Karpas-422 (cell line): ENCODE data around the gene DMAC2L. TPM values are rescaled to one million over a fixed set of nuclear protein-coding genes. Genes with fewer than 3 reads are reported as not detected.
"Not testable (repeated sequence)": the region's sequence is repeated elsewhere in the genome, so short reads cannot be mapped to it uniquely, and the experiment has no call there.

Experiments
- DNase-seq: peaks from one replicate; pipeline ENCODE4 v3.0.0-alpha.2; 2015
- H2AFZ ChIP-seq: fragments of 200-600 bp; sonication (generic); 2 replicates; pipeline ENCODE4 v1.6.1; 2014; ENCODE audit warnings: antibody characterized with exemption, low read length, mixed read lengths
- H3K27ac ChIP-seq: fragments of 200-600 bp; sonication (generic); 2 replicates; pipeline ENCODE4 v1.5.1; 2014; ENCODE audit warnings: mild to moderate bottlenecking, low read length, moderate library complexity
- H3K27me3 ChIP-seq: fragments of 200-600 bp; sonication (generic); 2 replicates; pipeline ENCODE4 v1.6.1; 2014; ENCODE audit warnings: low read length, mixed read lengths
- H3K36me3 ChIP-seq: fragments of 200-600 bp; sonication (generic); 2 replicates; pipeline ENCODE4 v1.6.1; 2014; ENCODE audit warnings: low read length, mixed read lengths; ENCODE audit not compliant: insufficient read depth
- H3K4me1 ChIP-seq: fragments of 200-600 bp; sonication (generic); 2 replicates; pipeline ENCODE4 v1.6.1; 2014; ENCODE audit warnings: mild to moderate bottlenecking, low read length, mixed read lengths
- H3K4me2 ChIP-seq: fragments of 200-600 bp; sonication (generic); 2 replicates; pipeline ENCODE4 v1.6.1; 2014; ENCODE audit warnings: low read length, low read depth, mild to moderate bottlenecking; ENCODE audit not compliant: poor library complexity, severe bottlenecking
- H3K4me3 ChIP-seq: fragments of 200-600 bp; sonication (generic); 2 replicates; pipeline ENCODE4 v1.5.1; 2014; ENCODE audit warnings: mild to moderate bottlenecking, antibody characterized with exemption, low read length, mixed read lengths
- H3K79me2 ChIP-seq: fragments of 200-600 bp; sonication (generic); 2 replicates; pipeline ENCODE4 v1.6.1; 2014; ENCODE audit warnings: mild to moderate bottlenecking, low read length, mixed read lengths
- H3K9ac ChIP-seq: fragments of 200-600 bp; sonication (generic); 2 replicates; pipeline ENCODE4 v1.6.0; 2014; ENCODE audit warnings: low read length
- H3K9me2 ChIP-seq: fragments of 200-600 bp; sonication (generic), shearing (Covaris generic); replicated peaks from 2 replicates; pipeline ENCODE4 v1.6.0; 2014; ENCODE audit warnings: mild to moderate bottlenecking, low read length, moderate library complexity; ENCODE audit not compliant: insufficient read depth
- H3K9me3 ChIP-seq: fragments of 300-700, 200-600 bp; sonication (generic); 2 replicates; pipeline ENCODE4 v1.6.1; 2014; ENCODE audit warnings: low read length, mixed read lengths
- H4K20me1 ChIP-seq: fragments of 200-600 bp; sonication (generic); 2 replicates; pipeline ENCODE4 v1.6.1; 2014; ENCODE audit warnings: mild to moderate bottlenecking, antibody characterized with exemption, low read length, low read depth; ENCODE audit not compliant: insufficient read depth
- total RNA-seq: library from RNA; depleted of rRNA; stranded (reverse); fragments of >200 nt; shearing (Covaris generic); gene quantifications from 2 replicates; pipeline ENCODE4 v1.2.3, GENCODE V29; 2014; ENCODE audit warnings: low replicate concordance

The DMAC2L gene
- total RNA-seq, 1 experiment from 2014 or later: 38.6 TPM

DNA sequence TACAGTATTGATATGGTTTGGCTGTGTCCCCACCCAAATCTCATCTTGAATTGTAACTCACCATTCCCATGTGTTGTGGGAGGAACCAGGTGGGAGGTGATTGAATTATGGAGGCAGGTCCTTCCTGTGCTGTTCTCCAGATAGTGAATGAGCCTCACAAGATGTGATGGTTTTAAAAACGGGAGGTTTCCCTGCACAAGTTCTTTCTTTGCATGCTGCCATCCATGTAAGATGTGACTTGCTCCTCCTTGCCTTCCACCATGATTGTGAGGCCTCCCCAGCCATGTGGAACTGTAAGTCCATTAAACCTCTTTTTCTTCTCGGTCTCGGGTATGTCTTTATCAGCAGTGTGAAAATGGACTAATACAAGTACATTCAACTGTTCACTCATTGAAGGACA is 2.0 kb downstream of the DMAC2L start:
- H3K9ac ChIP-seq, DNase-seq, H3K9me3 ChIP-seq, H3K9me2 ChIP-seq, H3K27me3 ChIP-seq, H3K27ac ChIP-seq, H2AFZ ChIP-seq, H4K20me1 ChIP-seq: not testable (repeated sequence)
- Histone ChIP-seq H3K79me2 (peaks cover 86% of the 10 kb centered on the region), H3K4me1 (peaks cover 42% of the 10 kb centered on the region), H3K36me3 (peaks cover 22% of the 10 kb centered on the region), H3K4me2 (peak overlapping the region; percentile 80), H3K4me3 (peak overlapping the region; percentile 77; the same call in 1 of the 2 replicates)

DNA sequence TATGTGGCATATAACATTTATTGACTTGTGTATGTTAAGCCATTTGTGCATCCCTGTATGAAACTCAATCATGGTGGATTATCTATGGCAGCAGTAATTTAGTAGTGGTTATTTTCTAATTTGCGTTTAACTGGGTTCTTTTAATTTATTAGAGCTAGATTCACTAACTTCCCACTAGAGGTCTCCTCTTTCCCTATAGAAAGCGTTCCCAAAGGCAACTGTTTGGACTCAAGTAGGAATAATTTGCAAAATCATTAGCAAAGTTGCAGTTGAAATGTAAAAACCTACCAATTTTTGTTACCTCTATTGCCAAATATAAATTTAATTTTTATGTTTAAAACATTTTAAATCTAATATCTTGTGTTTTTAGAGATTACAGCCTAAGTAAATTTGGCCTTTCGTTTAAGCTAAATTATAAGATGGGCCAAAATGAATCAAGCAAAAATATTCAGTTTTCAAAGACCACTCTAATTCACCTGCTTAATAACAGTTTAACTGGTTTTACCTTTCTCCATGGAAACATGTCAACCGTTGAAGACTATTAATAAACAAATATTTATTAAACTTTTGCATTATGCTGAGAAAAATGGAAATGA is 6.0 kb downstream of the DMAC2L start:
- no peaks in the 10 kb centered on the region for H4K20me1 ChIP-seq
- H2AFZ ChIP-seq: no peak overlapping the region
- no peaks in the 10 kb centered on the region for H3K27me3 ChIP-seq
- H3K36me3 ChIP-seq: peaks cover 28% of the 10 kb centered on the region
- peaks cover 51% of the 10 kb centered on the region for H3K4me1 ChIP-seq
- H3K4me3 ChIP-seq: no peak overlapping the region
- H3K79me2 ChIP-seq: peaks cover 80% of the 10 kb centered on the region
- no peak overlapping the region for H3K4me2 ChIP-seq
- no peak overlapping the region for H3K9ac ChIP-seq
- H3K9me2 ChIP-seq: no peaks in the 10 kb centered on the region
- DNase-seq: peak; percentile 56
- H3K9me3 ChIP-seq: 0 out of 2 replicates have a peak, but pooled peaks cover 2% of the 10 kb centered on the region
- H3K27ac ChIP-seq: peak overlapping the region; percentile 40

DNA sequence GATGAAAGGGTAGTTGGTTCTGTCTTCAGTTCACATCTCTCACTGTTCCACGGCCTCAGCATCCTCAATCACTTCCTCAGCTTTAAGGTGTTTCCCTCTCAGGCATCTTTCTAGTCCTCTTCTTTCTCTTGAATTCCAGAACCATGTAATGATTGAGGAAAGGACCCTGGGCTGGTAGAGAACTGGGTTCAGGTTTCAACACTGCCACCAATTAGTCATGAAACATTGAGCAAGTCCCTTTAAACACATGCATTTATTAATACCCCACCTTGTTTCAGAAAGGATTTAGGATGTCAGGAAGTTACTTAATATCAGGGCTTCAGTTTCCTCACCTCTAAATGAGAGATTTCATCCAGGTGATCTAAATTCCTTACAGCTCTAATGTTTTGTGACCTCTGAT is 7.2 kb downstream of the DMAC2L start:
- DNase-seq: no peak

DNA sequence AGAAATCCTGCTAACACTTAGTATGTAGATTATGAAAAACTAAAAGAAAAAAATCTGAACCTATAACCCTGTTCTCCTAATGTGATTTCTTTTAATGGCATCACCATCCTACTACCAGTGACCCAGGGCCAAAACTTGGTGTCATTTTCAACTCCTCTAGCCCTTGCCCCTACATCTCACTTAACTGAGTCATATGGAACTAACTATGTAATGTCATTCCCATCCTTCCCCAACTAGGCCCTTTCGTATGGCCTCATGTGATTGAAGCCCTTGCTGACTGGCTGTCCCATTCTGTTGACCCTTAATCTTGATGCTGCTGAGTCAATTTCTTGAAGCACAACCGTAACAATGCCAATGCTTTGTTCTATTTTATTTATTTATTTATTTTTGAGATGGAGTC is 7.6 kb downstream of the DMAC2L start:
- peaks cover 29% of the 10 kb centered on the region for H3K36me3 ChIP-seq
- H3K9me2 ChIP-seq: no peaks in the 10 kb centered on the region
- peak overlapping the region; percentile 65 for H3K27ac ChIP-seq
- DNase-seq: no peak
- no peaks in the 10 kb centered on the region for H4K20me1 ChIP-seq
- H3K9ac ChIP-seq: peak overlapping the region; percentile 56
- peaks cover 74% of the 10 kb centered on the region for H3K79me2 ChIP-seq
- H2AFZ ChIP-seq: no peak overlapping the region
- H3K9me3 ChIP-seq: no peaks in the 10 kb centered on the region
- peak overlapping the region; percentile 77 for H3K4me2 ChIP-seq
- H3K4me3 ChIP-seq: peak overlapping the region; percentile 16; the same call in 1 of the 2 replicates
- H3K4me1 ChIP-seq: peaks cover 44% of the 10 kb centered on the region
- H3K27me3 ChIP-seq: no peaks in the 10 kb centered on the region

More for the DNA sequence above, 7.2 kb downstream of the DMAC2L start:
- Histone ChIP-seq H3K9me2 (no peaks in the 10 kb centered on the region), H3K27ac (peak overlapping the region; percentile 65), H3K4me1 (peaks cover 44% of the 10 kb centered on the region), H3K27me3 (no peaks in the 10 kb centered on the region), H4K20me1 (no peaks in the 10 kb centered on the region), H3K79me2 (peaks cover 75% of the 10 kb centered on the region), H3K9me3 (no peaks in the 10 kb centered on the region), H3K36me3 (peaks cover 28% of the 10 kb centered on the region), H3K4me3 (peak overlapping the region; percentile 16; the same call in 1 of the 2 replicates), H3K9ac (peak overlapping the region; percentile 56; the same call in 1 of the 2 replicates), H2AFZ (no peak overlapping the region), H3K4me2 (peak overlapping the region; percentile 77)

DNA sequence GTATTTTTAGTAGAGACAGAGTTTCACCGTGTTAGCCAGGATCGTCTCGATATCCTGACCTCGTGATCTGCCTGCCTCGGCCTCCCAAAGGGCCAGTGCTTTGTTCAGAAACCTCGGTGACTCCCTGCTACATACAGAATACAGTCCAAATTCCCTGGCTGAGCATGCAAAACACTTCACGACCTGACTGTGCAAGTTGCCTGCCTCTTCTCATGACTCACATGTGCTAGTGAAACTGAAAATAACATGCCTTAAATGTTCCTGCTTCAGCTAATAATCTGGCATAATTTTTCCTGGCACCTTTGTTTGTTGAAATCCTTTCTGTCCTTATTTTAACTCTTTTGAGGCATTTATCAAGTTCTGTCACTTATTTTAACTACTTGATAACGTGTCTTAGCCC is 8.2 kb downstream of the DMAC2L start:
- H3K36me3 ChIP-seq: peaks cover 34% of the 10 kb centered on the region
- H2AFZ ChIP-seq: no peak overlapping the region
- peaks cover 73% of the 10 kb centered on the region for H3K79me2 ChIP-seq
- H4K20me1 ChIP-seq: no peaks in the 10 kb centered on the region
- no peaks in the 10 kb centered on the region for H3K27me3 ChIP-seq
- peak; percentile 64 for DNase-seq
- H3K4me2 ChIP-seq: peak overlapping the region; percentile 77
- H3K9me3 ChIP-seq: no peaks in the 10 kb centered on the region
- peak overlapping the region; percentile 65 for H3K27ac ChIP-seq
- no peaks in the 10 kb centered on the region for H3K9me2 ChIP-seq
- peak overlapping the region; percentile 56 for H3K9ac ChIP-seq
- H3K4me3 ChIP-seq: peak overlapping the region; percentile 57
- peaks cover 44% of the 10 kb centered on the region for H3K4me1 ChIP-seq

DNA sequence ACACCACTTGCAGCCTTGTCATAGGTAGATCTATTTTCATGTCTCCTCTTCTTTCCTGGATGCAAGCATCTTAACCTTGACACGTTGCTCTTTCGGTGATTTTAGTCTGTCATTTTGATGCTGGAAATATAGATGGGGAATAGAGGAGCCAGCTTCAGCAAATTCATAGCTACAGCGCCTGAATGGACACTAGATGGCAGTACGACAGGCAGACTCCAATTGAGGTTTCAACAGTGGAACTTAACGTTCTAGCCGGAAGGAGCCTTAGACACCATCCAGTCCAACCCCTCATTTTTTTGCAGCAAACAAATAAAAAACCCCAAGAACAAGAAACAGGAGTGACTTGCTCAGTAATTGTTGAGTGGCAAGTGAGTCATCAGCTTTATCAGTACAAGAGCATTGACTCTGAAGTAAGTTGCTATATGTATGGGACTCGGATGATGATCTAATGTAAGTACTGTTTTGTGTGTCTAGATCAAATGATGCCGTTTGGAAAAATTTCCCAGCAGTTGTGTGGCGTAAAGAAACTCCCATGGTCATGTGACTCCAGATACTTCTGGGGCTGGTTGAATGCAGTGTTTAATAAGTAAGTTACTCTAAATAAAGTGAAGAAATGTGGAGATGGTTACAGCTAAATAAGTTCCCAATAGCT is 9.0 kb downstream of the DMAC2L start:
- Histone ChIP-seq H3K9me3 (no peaks in the 10 kb centered on the region), H3K4me1 (peaks cover 44% of the 10 kb centered on the region), H4K20me1 (no peaks in the 10 kb centered on the region), H3K4me2 (peak overlapping the region; percentile 77), H3K4me3 (peak overlapping the region; percentile 57), H2AFZ (peak overlapping the region; percentile 52), H3K9ac (peak overlapping the region; percentile 56), H3K27ac (peak overlapping the region; percentile 65), H3K27me3 (no peaks in the 10 kb centered on the region), H3K79me2 (peaks cover 70% of the 10 kb centered on the region), H3K36me3 (peaks cover 35% of the 10 kb centered on the region), H3K9me2 (no peaks in the 10 kb centered on the region)
- DNase-seq: peak; percentile 96

DNA sequence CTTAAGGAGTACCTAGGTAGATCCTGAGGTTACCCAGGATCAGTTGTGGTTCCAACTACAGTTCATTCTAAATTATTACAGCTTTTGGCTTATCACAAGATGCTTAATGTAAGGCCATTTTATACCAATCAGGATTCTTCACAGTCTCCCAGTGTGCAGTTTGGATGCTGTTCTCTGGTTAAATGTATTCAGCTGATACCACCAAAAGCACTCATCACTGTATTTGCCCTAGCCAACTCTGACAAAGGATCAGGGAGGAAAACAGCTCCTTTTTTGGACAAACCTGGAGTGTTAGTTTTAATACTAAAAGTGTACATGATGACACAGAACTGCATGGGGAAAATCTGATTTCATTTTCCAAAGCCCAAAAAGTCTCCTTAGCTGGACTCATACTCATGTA is 19.5 kb downstream of the DMAC2L start:
- Histone ChIP-seq H3K27ac (no peak overlapping the region), H3K4me2 (no peak overlapping the region), H3K9ac (no peak overlapping the region), H3K79me2 (peaks cover 1% of the 10 kb centered on the region; the same call in 1 of the 2 replicates), H3K9me2 (no peaks in the 10 kb centered on the region), H3K9me3 (no peaks in the 10 kb centered on the region), H2AFZ (no peak overlapping the region), H4K20me1 (no peaks in the 10 kb centered on the region), H3K4me3 (no peak overlapping the region), H3K27me3 (no peaks in the 10 kb centered on the region), H3K36me3 (peaks cover 24% of the 10 kb centered on the region), H3K4me1 (peaks cover 7% of the 10 kb centered on the region)
- no peak for DNase-seq

DNA sequence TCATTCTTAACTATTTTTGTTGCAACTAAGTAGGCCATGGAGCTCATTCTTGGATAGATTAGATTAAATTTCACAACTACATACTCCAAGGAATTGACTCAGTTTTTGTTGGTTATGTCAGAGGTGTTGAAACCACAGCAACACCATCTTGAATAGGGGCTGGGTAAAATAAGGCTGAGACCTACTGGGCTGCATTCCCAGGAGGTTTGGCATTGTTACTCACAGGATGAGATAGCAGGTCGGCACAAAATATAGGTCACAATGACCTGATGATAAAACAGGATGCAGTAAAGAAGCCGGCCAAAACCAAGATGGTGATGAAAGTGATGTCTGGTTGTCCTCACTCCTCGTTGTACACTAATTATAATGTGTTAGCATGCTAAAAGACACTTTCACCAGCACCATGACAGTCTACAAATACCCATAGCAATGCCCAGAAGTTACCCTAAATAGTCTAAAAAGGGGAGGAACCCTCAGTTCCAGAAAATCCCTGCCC is 20.9 kb downstream of the DMAC2L start:
- Histone ChIP-seq H3K4me2 (no peak overlapping the region), H2AFZ (no peak overlapping the region), H3K9me3 (no peaks in the 10 kb centered on the region), H3K79me2 (no peaks in the 10 kb centered on the region), H3K27ac (no peak overlapping the region), H3K36me3 (peaks cover 16% of the 10 kb centered on the region), H4K20me1 (no peaks in the 10 kb centered on the region), H3K4me1 (peaks cover 7% of the 10 kb centered on the region), H3K4me3 (no peak overlapping the region), H3K9me2 (no peaks in the 10 kb centered on the region), H3K27me3 (no peaks in the 10 kb centered on the region), H3K9ac (no peak overlapping the region)
- no peak for DNase-seq
